H1 (cell line): ENCODE measurements around the gene RHOB. TPM values are rescaled to one million over a fixed set of nuclear protein-coding genes. Genes with fewer than 3 reads are reported as not detected.

ENCODE experiments used
- ATF3 ChIP-seq: IDR thresholded peaks from 2 replicates; pipeline ENCODE4 v1.6.1; 2011; ENCODE audit warnings: low read depth, mild to moderate bottlenecking, low read length; ENCODE audit not compliant: insufficient read depth
- FOSL1 ChIP-seq: IDR thresholded peaks from 2 replicates; pipeline ENCODE4 v1.6.1; 2011; ENCODE audit warnings: mild to moderate bottlenecking, low read depth, low read length, moderate library complexity; ENCODE audit not compliant: insufficient read depth
- GABPA ChIP-seq: IDR thresholded peaks from 2 replicates; pipeline ENCODE4 v1.6.1; 2011; ENCODE audit warnings: mild to moderate bottlenecking, low read length, moderate library complexity, borderline replicate concordance; ENCODE audit not compliant: insufficient read depth
- SP4 ChIP-seq: IDR thresholded peaks from 2 replicates; pipeline ENCODE4 v1.6.1; 2012; ENCODE audit warnings: low read length, inconsistent platforms
- polyA plus RNA-seq, 7 experiments: library from polyadenylated mRNA; depleted of rRNA in 3 of 7; stranded (reverse) in 5 of 7; unstranded in 2 of 7; fragments of >200 nt in 5 of 7; fragments of 200-250 nt in 2 of 7; gene quantifications; 1 replicate in 5 of 7; 2 replicates in 1 of 7; 4 replicates in 1 of 7; pipeline versions ENCODE4 v1.2.1 to v1.2.3, GENCODE V29; 2011 to 2013; ENCODE audit warnings: missing spikeins in 2 of 7, mixed read lengths in 2 of 7
- total RNA-seq: library from RNA; stranded (reverse); fragmentation: NEBNext Ultra II Directional; extraction: Animal tissue kit (Norgen Biotek cat#: 25700); gene quantifications from 2 replicates; pipeline ENCODE4 v1.2.1, GENCODE V29; 2021

Gene RHOB
- total and polyA plus RNA-seq, 2 of the 8 experiments (the other 6 are each of a cell fraction or from before 2014, with no cell fraction given), result 9.3 to 9.5 TPM

- TF ChIP-seq ATF3 (no peak), SP4 (no peak), FOSL1 (no peak), GABPA (no peak)
Measured at GRCh38 chr2:20455076-20455587, 8.3 kb downstream of the RHOB start (continued).
